Memory B cell (primary cell): ENCODE measurements around the gene SLC6A2.
"Not testable (repeated sequence)": the region's sequence is repeated elsewhere in the genome, so short reads cannot be mapped to it uniquely, and the experiment has no call there.

Experiments used
- ATAC-seq: fragments of 150-1000 bp; cut with Tn5 transposase; 2 replicates; pipeline ENCODE4 v1.10.0; 2021; ENCODE audit warnings: low read depth, mild to moderate bottlenecking, moderate library complexity
- DNase-seq, 2 donors: peaks; one replicate each; pipeline ENCODE4 v3.0.0; 2022; ENCODE audit warnings: low spot score in 2 of 2
- H3K27ac Mint-ChIP-seq: one replicate; pipeline ENCODE4 v1.8.0; 2022; ENCODE audit warnings: mild to moderate bottlenecking, moderate library complexity, mixed read lengths
- H3K27me3 Mint-ChIP-seq: one replicate; pipeline ENCODE4 v1.8.0; 2022; ENCODE audit warnings: mixed read lengths
- H3K36me3 Mint-ChIP-seq: one replicate; pipeline ENCODE4 v1.8.0; 2022; ENCODE audit warnings: mild to moderate bottlenecking, mixed read lengths
- H3K4me1 Mint-ChIP-seq: one replicate; pipeline ENCODE4 v1.8.0; 2022; ENCODE audit warnings: mixed read lengths
- H3K4me3 Mint-ChIP-seq: one replicate; pipeline ENCODE4 v1.8.0; 2022; ENCODE audit warnings: mild to moderate bottlenecking, moderate library complexity, mixed read lengths
- H3K9me3 Mint-ChIP-seq: one replicate; pipeline ENCODE4 v1.8.0; 2022; ENCODE audit warnings: mixed read lengths

Gene SLC6A2

GRCh38 chr16:55734665-55735064 lies 78.9 kb downstream of the SLC6A2 start:
- no peak overlapping the region for H3K27ac Mint-ChIP-seq
- ATAC-seq, result no peak

DNA sequence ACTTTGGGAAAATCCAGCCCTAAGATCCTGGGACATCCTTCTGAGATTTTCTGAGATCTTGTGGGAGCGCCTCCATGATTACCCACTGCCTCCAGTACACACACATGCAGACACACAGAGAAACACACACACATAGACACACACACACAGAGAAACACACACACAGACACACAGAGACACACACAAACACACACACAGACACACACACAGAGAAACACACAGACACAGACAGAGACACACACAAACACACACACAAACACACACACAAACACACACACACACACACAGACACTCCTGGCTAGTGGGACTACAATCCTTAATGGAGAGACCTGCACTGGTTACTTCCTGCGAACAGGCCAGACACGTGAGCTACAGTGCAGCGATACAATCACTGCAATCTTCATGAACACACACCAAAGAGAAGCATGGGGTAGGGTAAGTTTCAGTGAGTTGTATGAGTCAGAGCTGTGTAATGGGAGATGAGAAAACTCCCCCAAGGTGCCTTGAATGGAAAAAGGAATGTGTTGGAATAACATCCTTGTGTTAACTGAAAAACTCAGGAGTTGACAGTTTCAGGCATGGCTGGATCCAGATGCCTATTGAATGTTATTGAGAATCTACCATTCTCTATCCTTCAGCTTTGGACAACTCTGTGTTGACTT lies 79.5 kb downstream of the SLC6A2 start:
- Mint-ChIP-seq H3K4me1 (no peaks in the 10 kb centered on the region), H3K4me3 (no peak overlapping the region), H3K9me3 (peaks cover 3% of the 10 kb centered on the region), H3K27me3 (peaks cover 19% of the 10 kb centered on the region), H3K36me3 (no peaks in the 10 kb centered on the region), H3K27ac (no peak overlapping the region)
- ATAC-seq (no peak), DNase-seq (no peak)

More at GRCh38 chr16:55734665-55735064, 78.9 kb downstream of the SLC6A2 start:
- Mint-ChIP-seq H3K9me3 (peaks cover 3% of the 10 kb centered on the region), H3K4me1 (no peaks in the 10 kb centered on the region), H3K4me3 (no peak overlapping the region), H3K27me3 (peaks cover 22% of the 10 kb centered on the region), H3K36me3 (no peaks in the 10 kb centered on the region)
- no peak for DNase-seq

GRCh38 chr16:55736671-55737070 lies 80.9 kb downstream of the SLC6A2 start:
- Mint-ChIP-seq H3K27ac (no peak overlapping the region), H3K9me3 (peaks cover 3% of the 10 kb centered on the region), H3K36me3 (no peaks in the 10 kb centered on the region), H3K27me3 (peaks cover 15% of the 10 kb centered on the region), H3K4me1 (no peaks in the 10 kb centered on the region), H3K4me3 (no peak overlapping the region)
- ATAC-seq, result no peak
- DNase-seq, result no peak

DNA sequence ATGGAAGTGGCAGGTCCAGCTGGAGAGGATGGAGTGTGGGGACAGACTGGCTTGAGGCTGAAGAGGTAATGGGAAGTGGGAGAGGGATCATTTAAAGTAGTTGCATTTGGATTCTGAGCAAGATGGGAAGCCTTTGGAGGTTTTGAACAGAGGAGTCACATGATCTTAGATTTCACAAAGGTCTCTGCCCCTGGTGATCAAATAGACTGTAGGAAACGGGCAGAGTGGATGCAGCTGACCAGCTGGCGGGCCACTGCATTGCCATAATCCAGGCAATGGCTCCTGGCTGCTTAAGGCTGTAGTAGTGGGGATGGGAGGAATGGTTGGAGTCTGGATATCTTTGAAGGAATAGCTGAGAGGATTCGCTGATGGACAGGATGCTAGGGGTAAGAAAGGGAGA lies 81.5 kb downstream of the SLC6A2 start:
- H3K4me3 Mint-ChIP-seq, result no peak overlapping the region
- H3K36me3 Mint-ChIP-seq, result no peaks in the 10 kb centered on the region
- no peak for DNase-seq
- no peak for ATAC-seq
- H3K4me1 Mint-ChIP-seq, result no peaks in the 10 kb centered on the region
- peaks cover 15% of the 10 kb centered on the region for H3K27me3 Mint-ChIP-seq
- H3K9me3 Mint-ChIP-seq, result peaks cover 3% of the 10 kb centered on the region
- no peak overlapping the region for H3K27ac Mint-ChIP-seq

DNA sequence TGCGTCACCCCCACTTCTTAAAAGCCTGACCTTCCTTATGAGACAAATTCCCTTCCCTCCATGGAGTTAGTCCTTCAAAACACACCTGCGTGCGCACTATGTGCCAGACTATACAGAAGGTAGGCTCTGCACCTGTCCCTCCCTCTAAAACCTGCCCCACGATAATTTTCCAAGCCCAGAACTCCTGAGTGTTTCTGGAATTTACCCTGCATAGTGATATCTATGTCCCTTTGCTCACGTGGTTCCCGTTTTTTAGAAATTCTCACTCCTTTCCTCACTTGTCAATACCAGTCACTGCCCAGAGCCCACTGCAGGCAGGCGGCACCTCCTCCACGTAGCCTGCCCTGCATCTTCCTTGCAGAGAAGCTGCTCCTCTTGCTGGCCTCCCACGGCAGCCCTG lies 82.2 kb downstream of the SLC6A2 start:
- Mint-ChIP-seq H3K4me1 (no peaks in the 10 kb centered on the region), H3K9me3 (peaks cover 3% of the 10 kb centered on the region), H3K27me3 (peaks cover 18% of the 10 kb centered on the region), H3K36me3 (no peaks in the 10 kb centered on the region), H3K27ac (no peak overlapping the region), H3K4me3 (no peak overlapping the region)
- no peak for DNase-seq
- no peak for ATAC-seq

- H3K4me3 Mint-ChIP-seq, result no peak overlapping the region
- DNase-seq (no peak), ATAC-seq (no peak)
- no peaks in the 10 kb centered on the region for H3K36me3 Mint-ChIP-seq
- peaks cover 14% of the 10 kb centered on the region for H3K27me3 Mint-ChIP-seq
- H3K4me1 Mint-ChIP-seq, result no peaks in the 10 kb centered on the region
- H3K9me3 Mint-ChIP-seq, result no peaks in the 10 kb centered on the region
- no peak overlapping the region for H3K27ac Mint-ChIP-seq
Observed at GRCh38 chr16:55746081-55746480, 90.3 kb downstream of the SLC6A2 start.

GRCh38 chr16:55747785-55748184 lies 92.0 kb downstream of the SLC6A2 start:
- H3K27me3 Mint-ChIP-seq, result peaks cover 12% of the 10 kb centered on the region
- no peak for DNase-seq
- no peak overlapping the region for H3K4me3 Mint-ChIP-seq

GRCh38 chr16:55752465-55753144 lies 96.8 kb downstream of the SLC6A2 start:
- Mint-ChIP-seq H3K27ac (peak overlapping the region; percentile 80), H3K9me3 (peaks cover 10% of the 10 kb centered on the region)
- not testable (repeated sequence) for H3K4me1 Mint-ChIP-seq, H3K27me3 Mint-ChIP-seq, ATAC-seq, DNase-seq, H3K4me3 Mint-ChIP-seq, H3K36me3 Mint-ChIP-seq

More at GRCh38 chr16:55747785-55748184, 92.0 kb downstream of the SLC6A2 start:
- no peak for ATAC-seq
- H3K4me1 Mint-ChIP-seq, result no peaks in the 10 kb centered on the region
- no peaks in the 10 kb centered on the region for H3K36me3 Mint-ChIP-seq
- H3K27ac Mint-ChIP-seq, result no peak overlapping the region
- H3K9me3 Mint-ChIP-seq, result peaks cover 4% of the 10 kb centered on the region

DNA sequence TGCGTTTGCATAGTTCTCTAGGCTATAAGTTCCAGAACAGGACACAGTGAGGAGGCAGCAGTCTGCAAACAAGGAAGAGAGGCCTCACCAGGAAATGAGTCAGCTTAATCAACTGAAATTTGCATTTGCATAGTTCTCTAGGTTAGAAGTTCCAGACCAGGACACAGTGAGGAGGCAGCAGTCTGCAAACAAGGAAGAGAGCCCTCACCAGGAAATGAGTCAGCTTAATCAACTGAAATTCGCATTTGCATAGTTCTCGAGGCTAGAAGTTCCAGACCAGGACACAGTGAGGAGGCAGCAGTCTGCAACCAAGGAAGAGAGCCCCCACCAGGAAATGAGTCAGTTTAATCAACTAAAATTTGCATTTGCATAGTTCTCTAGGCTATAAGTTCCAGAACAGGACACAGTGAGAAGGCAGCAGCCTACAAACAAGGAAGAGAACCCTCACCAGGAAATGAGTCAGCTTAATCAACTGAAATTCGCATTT lies 97.4 kb downstream of the SLC6A2 start:
- peak overlapping the region; percentile 80 for H3K27ac Mint-ChIP-seq
- peaks cover 13% of the 10 kb centered on the region for H3K9me3 Mint-ChIP-seq
- peak overlapping the region; percentile 24 for H3K4me3 Mint-ChIP-seq
- not testable (repeated sequence) for ATAC-seq, DNase-seq, H3K36me3 Mint-ChIP-seq, H3K27me3 Mint-ChIP-seq
- H3K4me1 Mint-ChIP-seq, result peaks cover 11% of the 10 kb centered on the region
